Psoas muscle (tissue), 8 donors: ENCODE measurements around the gene ANKRD66. TPM values are rescaled to one million over a fixed set of nuclear protein-coding genes. Genes with fewer than 3 reads are reported as not detected.
"Not testable (repeated sequence)": the region's sequence is repeated elsewhere in the genome, so short reads cannot be mapped to it uniquely, and the experiment has no call there.

Source experiments
- ATAC-seq, 4 donors: fragments of 200-7000 bp; cut with Tn5 transposase; one replicate each; pipeline ENCODE4 v1.9.1; 2020; ENCODE audit warnings: moderate library complexity in 3 of 4, mild to moderate bottlenecking in 2 of 4
- DNase-seq, 2 donors: peaks; one replicate each; pipeline ENCODE4 v3.0.0-alpha.2; 2020
- H3K27ac ChIP-seq: fragments of 200-600 bp; one replicate; pipeline ENCODE4 v1.8.0; 2022
- H3K27me3 ChIP-seq, 3 donors: fragments of 200-600 bp in 1 of 3; one replicate each; pipeline versions ENCODE4 v1.6.1 to v1.8.0; 2013 to 2022; ENCODE audit warnings: low read length in 2 of 3, mild to moderate bottlenecking in 2 of 3, moderate library complexity in 1 of 3; ENCODE audit not compliant: insufficient read depth in 3 of 3
- H3K36me3 ChIP-seq, 2 donors: fragments of 200-600 bp in 1 of 2; one replicate each; pipeline versions ENCODE4 v1.6.1 to v1.8.0; 2013 to 2022; ENCODE audit warnings: low read depth in 1 of 2, mild to moderate bottlenecking in 1 of 2, moderate library complexity in 1 of 2; ENCODE audit not compliant: insufficient read depth in 1 of 2
- H3K4me1 ChIP-seq: fragments of 200-600 bp; one replicate; pipeline ENCODE4 v1.8.0; 2022
- H3K4me3 ChIP-seq: fragments of 200-600 bp; one replicate; pipeline ENCODE4 v1.8.0; 2022; ENCODE audit warnings: mild to moderate bottlenecking
- H3K9me3 ChIP-seq: fragments of 200-600 bp; one replicate; pipeline ENCODE4 v1.8.0; 2022
- CTCF ChIP-seq: fragments of 200-600 bp; IDR thresholded peaks from one replicate; pipeline ENCODE4 v1.8.0; 2022; ENCODE audit warnings: antibody characterized with exemption
- WGBS, 3 donors: extraction: QIAGEN DNeasy Blood & Tissue Kit; methylation state at CpG; one replicate each; pipeline versions ENCODE4 v1.1.6 to v1.1.7; 2013; 5-methylcytosine and 5-hydroxymethylcytosine counted together
- intact Hi-C, 2 donors: fragments of 100-400 bp; cut with DNase I; formaldehyde crosslinking; loops; one replicate each; pipeline versions ENCODE4 v1.11.0 to v1.14.2; 2022
- polyA plus RNA-seq, 3 donors: library from polyadenylated mRNA; stranded (reverse); fragments of 200-250 nt; gene quantifications; one replicate each; pipeline ENCODE4 v1.2.3, GENCODE V29; 2013
- total RNA-seq, 4 donors: library from RNA; stranded (reverse); fragmentation: NEBNext Ultra II Directional in 2 of 4; extraction: Animal tissue kit (Norgen Biotek cat#: 25700) in 2 of 4; gene quantifications; one replicate each; pipeline versions ENCODE4 v1.2.1 to v1.2.4, GENCODE V29; 2021 to 2023
- donor health status: healthy with polysubstance abuse.
- donor health status: DM: no; HTN: no; CAD: no; lungs with moderate emphysema.
- donor health status: Bipolar disorder and iron deficiency.
- donor health status: healthy.
- donor health status: DM: yes; HTN: yes; CAD: no.
- donor health status: DM: no; HTN: no; CAD: no.
- donor health status: DM: no; HTN: no; CAD: no.
- donor health status: DM: yes; HTN: yes; CAD: no.

Gene ANKRD66
- total and polyA plus RNA-seq, 7 donors: not detected

- Histone ChIP-seq H3K36me3 (no peaks in the 10 kb centered on the region), H3K27ac (no peak overlapping the region), H3K4me1 (peaks cover 13% of the 10 kb centered on the region), H3K4me3 (no peak overlapping the region), H3K9me3 (no peaks in the 10 kb centered on the region), H3K27me3 (no peaks in the 10 kb centered on the region)
- ATAC-seq (no peak), DNase-seq (no peak)
- intact Hi-C loops: no loop called here
- no peak for TF ChIP-seq CTCF
- 41 to 56% (median 46%) methylated on average over 1 of the region's 1 CpG for WGBS, 3 donors
Measured at GRCh38 chr6:46773201-46773855, 26.6 kb downstream of the ANKRD66 start.

- H3K9me3 ChIP-seq, H3K36me3 ChIP-seq, H3K4me3 ChIP-seq, H3K27me3 ChIP-seq, ATAC-seq, H3K27ac ChIP-seq, intact Hi-C loops: not testable (repeated sequence)
- WGBS, 3 donors: 92 to 95% (median 93%) methylated on average over 21 to 22 of the region's 24 CpGs
- peaks cover 13% of the 10 kb centered on the region for H3K4me1 ChIP-seq
- DNase-seq: peak in 1 of 2 donors; percentile 34
Measured at GRCh38 chr6:46774736-46775135, 28.0 kb downstream of the ANKRD66 start.

DNA sequence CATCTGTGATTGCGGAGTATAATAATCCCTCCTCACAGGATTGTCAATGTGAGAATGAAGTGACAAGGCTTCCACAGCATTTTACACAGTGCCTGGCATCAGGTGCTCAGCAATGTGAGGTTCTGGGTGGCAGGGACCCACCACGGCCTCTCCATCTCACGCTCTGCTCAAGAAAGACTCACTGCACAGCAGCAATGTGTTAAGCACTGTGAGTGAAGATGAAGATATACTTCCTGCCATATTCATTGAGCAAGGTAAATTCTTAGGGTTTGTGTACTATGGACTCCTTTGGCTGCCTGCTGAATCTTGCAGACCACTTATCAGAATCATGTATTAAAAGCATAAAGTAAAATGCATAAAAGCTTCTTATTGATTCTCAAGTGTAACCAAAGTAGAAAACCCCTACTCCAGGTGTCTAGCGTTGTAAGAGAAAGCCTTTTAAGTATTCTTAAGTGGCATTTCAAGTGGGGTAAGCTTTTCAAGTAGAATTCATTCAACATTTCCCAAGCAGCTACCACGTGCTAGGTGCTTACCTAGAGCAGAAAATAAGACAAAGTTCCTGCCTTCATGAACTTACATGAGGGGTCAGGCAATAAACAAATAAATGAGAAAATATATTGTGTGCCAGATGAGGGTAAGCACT, 29.5 kb downstream of the ANKRD66 start:
- Histone ChIP-seq H3K27ac (no peak overlapping the region), H3K9me3 (no peaks in the 10 kb centered on the region), H3K27me3 (no peaks in the 10 kb centered on the region), H3K4me3 (no peak overlapping the region), H3K4me1 (peaks cover 13% of the 10 kb centered on the region), H3K36me3 (no peaks in the 10 kb centered on the region)
- intact Hi-C loops: no loop called here
- DNase-seq (no peak), ATAC-seq (no peak)
- TF ChIP-seq CTCF: no peak
- WGBS, 3 donors: 88 to 90% (median 88%) methylated on average over 5 of the region's 5 CpGs

- WGBS, 3 donors: 83 to 87% (median 85%) methylated on average over 12 of the region's 12 CpGs
- intact Hi-C loops: no loop called here
- no peak for TF ChIP-seq CTCF
- H3K36me3 ChIP-seq: no peaks in the 10 kb centered on the region
- ATAC-seq: no peak
- no peaks in the 10 kb centered on the region for H3K9me3 ChIP-seq
- H3K4me3 ChIP-seq: no peak overlapping the region
- H3K27ac ChIP-seq: no peak overlapping the region
- DNase-seq: no peak
- peaks cover 4% of the 10 kb centered on the region for H3K4me1 ChIP-seq
- no peaks in the 10 kb centered on the region for H3K27me3 ChIP-seq
Measured at GRCh38 chr6:46777476-46778346, 31.0 kb downstream of the ANKRD66 start.
